GM12891 (cell line): ENCODE results near the gene LGI1.

Source experiments
- DNase-seq: peaks from one replicate; pipeline ENCODE4 v3.0.0; 2011; ENCODE audit warnings: low spot score; ENCODE audit not compliant: insufficient read length
- FAIRE-seq: peaks from 2 replicates; lab custom pipeline; 2011; peaks lifted over from hg19 to GRCh38; lab: Jason Lieb, UNC
- PAX5 ChIP-seq: IDR thresholded peaks from 2 replicates; pipeline ENCODE4 v1.6.1; 2011; ENCODE audit warnings: low read length, moderate library complexity, mild to moderate bottlenecking; ENCODE audit not compliant: insufficient read depth, severe bottlenecking
- POLR2A ChIP-seq: IDR thresholded peaks from 2 replicates; pipeline ENCODE4 v1.6.1; 2011; ENCODE audit warnings: low read depth, low read length, control low read depth
- POLR2AphosphoS5 ChIP-seq: IDR thresholded peaks from 2 replicates; pipeline ENCODE4 v1.6.1; 2011; ENCODE audit warnings: low read depth, low read length, control low read depth
- POU2F2 ChIP-seq: IDR thresholded peaks from 2 replicates; pipeline ENCODE4 v1.6.1; 2011; ENCODE audit warnings: low read depth, mild to moderate bottlenecking, control low read depth, low read length, moderate library complexity
- SPI1 ChIP-seq: IDR thresholded peaks from 2 replicates; pipeline ENCODE4 v1.6.1; 2011; ENCODE audit warnings: low read depth, low read length, control low read depth
- TAF1 ChIP-seq: IDR thresholded peaks from 2 replicates; pipeline ENCODE4 v1.6.1; 2011; ENCODE audit warnings: low read depth, low read length, control low read depth

The LGI1 gene

DNA sequence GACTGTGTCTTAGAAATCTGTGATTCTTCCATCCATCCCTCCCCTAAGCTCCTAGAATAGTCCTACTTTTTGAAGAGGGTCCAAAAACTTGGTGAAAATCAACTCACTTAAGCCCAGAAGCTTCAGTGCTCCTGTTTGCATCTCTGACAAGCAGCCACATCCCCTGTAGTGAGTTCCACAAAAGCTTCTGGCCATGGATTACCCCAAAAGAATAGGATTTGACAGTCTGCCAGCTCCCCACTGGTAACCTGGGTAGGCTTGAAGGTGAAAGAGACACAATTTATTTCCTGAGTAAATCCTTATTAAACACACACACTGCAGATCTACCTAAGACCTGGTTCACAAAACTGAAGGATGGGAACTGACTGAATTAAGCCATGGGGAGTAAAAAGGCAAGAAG lies 46.5 kb downstream of the LGI1 start:
- FAIRE-seq (no peak), DNase-seq (no peak)
- TF ChIP-seq POLR2AphosphoS5, result no peak
- TF ChIP-seq SPI1, result no peak
- TF ChIP-seq PAX5, result no peak

DNA sequence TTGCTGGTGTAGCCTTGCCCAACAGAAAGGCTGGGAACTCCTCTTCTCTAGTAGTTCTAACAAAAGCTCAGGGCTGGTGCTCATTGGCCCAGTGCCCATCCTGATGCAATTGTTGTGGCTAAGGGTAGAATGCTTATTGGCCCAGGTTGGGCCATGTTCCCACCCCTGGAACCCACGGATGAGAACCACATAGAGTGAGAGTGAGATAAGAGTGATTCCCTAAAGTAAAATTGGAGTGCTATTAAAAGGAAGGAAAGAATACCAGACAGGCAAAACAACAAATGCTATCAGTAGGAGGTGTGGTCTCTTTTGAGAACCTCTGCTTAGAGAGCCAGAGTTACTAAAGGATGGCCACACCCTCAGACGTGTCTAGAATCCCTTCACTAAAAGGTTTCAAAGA lies 49.2 kb downstream of the LGI1 start:
- TF ChIP-seq POLR2AphosphoS5 (no peak), POLR2A (no peak), POU2F2 (no peak), SPI1 (no peak), PAX5 (no peak), TAF1 (no peak)
- DNase-seq, result no peak
- no peak for FAIRE-seq

DNA sequence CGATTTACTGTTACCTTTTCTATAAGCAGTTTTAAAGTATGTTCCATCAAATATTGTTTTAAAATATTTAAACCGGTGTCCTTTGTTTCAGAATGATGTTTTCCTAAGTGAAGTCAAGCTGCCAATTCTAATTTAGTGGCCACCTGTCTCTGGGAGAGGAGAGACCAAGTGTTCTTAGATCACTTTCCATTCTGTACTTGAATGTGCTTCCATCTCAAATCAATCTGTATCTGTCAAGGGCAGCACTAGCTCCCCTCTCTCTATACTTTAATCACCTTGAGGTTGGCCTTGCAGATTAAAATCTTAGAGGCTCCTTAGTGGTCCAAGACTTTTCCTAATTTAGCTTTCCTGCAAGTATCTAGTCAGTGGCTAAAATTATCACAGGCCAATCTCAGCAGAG lies 49.6 kb downstream of the LGI1 start:
- TF ChIP-seq SPI1 (no peak), POU2F2 (no peak), TAF1 (no peak), POLR2A (no peak), PAX5 (no peak)
- FAIRE-seq, result no peak
- DNase-seq, result no peak

DNA sequence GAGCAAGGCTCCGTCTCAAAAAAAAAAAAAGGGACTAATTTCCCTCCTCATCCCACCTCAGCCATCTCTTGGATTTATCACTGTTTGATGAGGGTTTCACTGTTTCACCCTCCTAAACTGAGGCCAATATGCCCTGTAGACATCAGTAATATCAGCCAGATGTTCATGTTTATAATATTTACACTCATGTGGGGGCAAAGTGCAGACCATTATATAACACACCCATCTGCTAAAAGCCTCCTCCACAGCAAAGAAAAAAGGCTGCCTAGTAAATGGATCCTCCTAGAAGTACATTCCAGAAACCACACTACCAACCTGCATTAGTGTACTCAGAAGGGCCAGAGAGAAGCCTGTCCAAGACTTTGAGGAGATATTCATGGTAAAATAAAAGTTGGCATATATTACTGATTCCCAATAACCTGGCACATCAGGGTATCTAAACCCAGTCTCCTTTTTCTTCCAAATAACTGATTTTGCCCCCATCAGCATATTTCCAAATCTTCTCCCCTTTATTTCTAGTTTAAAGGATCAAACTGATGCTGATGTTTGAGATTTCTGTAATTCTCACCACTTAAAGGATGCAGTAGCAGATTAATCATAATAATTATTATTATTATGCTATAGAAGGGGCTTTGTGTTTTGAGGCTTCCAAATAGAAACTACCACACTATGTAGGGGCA lies 55.1 kb downstream of the LGI1 start:
- FAIRE-seq, result no peak
- no peak for TF ChIP-seq POU2F2
- TF ChIP-seq TAF1, result no peak
- TF ChIP-seq SPI1, result no peak
- no peak for TF ChIP-seq POLR2A
- TF ChIP-seq PAX5, result no peak
- TF ChIP-seq POLR2AphosphoS5, result no peak

DNA sequence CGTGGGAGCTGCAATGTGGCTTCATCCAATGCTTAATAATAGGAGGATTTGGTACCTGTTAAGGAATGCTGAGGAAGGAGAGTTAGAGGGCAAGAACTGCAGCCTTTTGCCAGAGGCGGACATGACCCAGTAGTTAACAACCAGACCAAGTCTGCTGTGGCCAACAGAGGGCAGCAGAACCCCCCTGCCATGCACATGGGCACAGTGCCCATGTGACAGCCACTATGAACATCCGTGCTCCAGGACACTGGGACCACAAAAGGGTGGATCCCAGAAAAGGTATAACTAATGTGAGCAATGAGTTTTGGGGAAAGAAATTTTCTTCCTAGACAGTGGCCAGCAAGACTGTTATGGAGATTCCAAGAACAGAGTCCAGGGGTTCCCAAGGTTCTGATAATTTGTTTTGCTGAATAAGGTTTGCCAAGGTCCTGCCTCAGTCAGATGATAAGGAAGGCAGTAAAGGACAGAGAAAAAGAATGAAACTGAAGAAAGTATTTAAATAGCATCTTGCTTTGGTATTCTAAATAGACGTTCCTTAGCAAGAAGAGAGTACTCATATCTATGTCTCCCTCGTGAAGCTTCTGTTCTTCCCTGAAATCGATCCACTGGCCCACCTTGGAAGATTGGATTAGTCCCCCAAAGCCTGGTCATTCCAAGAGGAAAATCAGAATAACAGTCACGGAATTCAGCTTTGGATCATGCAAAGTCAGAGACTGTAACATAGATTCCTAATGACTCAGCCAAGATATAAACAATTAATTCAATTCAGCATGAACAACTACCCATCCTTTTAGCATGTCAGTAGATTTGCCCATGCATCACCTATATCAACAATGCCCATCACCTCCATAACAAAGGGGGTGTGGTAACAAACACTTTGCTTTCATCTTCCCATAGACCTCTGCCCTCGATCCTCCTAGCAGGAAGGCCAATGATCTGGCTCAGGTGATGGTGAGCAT lies 56.0 kb downstream of the LGI1 start:
- DNase-seq, result no peak
- FAIRE-seq, result peak; percentile 91
- TF ChIP-seq POLR2A (no peak), POU2F2 (no peak), TAF1 (no peak), POLR2AphosphoS5 (no peak), PAX5 (no peak), SPI1 (no peak)

More for the DNA sequence above, 55.1 kb downstream of the LGI1 start:
- DNase-seq, result no peak

DNA sequence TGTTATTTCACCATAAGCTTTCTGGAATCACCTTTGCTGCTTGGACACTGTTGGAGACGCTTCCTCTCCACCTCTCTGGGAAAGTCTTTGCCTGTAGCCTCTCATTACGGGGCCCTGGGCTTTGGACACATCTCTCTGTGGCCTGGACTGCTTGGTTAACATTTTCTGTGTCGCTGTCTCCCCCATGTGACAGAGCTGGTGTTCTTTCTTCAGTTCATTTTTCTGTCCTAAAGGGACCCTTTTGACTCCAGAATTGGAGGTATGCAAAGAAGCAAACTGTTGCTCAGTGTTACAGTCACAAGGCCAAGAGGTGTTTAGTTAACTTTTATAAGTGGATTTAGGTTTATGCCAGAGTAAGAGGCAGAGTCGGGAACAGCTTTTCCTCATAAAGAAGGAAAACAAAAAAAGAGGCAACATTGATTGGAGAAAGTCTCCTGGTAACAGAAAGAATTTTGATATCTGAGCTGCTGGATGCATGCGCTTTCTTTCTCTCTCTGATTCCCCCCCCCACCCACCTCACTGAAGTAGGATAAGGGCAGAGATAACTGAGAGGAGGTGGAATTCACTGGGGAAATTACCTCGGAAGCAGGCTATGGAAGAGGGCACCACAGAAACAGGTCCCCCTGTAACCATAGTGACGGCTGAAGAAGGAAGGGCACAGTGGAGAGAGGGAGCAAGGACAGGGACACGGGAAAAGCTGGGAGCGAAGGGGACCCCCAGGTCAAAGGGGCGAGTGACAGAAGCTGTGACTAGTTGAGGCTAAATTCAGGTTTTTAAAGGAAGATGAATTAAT lies 57.8 kb downstream of the LGI1 start:
- TF ChIP-seq SPI1 (no peak), POLR2AphosphoS5 (no peak), TAF1 (no peak), POU2F2 (no peak), PAX5 (no peak), POLR2A (no peak)
- DNase-seq (no peak), FAIRE-seq (peak; percentile 13)

DNA sequence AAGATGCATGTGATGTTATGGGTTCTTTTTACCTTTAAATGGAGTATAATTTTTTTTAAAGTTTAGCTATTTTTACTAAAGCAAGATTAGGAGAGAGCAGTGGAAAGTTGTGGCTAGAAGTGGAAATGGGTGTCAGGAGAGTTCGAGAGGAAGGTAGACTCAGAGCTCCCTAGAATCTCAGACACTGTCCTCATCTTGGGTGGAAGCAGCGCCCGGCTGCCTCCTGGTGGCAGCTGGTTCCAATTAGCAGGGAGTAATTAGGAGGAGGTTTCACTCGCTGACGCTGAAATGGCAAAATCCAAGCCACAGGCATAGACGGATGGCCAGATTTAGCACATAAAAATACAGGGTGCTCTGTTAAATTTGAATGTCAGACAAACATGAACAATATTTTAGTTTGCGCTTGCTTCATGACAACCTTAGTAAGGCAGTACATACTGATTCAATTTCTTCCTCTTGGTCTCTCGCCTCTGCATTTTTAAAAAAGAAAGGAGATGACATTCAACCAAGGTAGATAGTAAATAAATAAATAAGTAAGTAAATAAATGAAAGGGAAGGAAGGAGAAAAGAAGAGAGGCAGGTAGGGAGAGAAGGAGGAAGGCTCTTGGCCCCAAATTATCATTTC lies 58.5 kb downstream of the LGI1 start:
- DNase-seq, result peak; percentile 10
- peak; percentile 61 for FAIRE-seq
- TF ChIP-seq TAF1, result no peak
- no peak for TF ChIP-seq SPI1
- TF ChIP-seq POLR2A, result no peak
- no peak for TF ChIP-seq POLR2AphosphoS5
- no peak for TF ChIP-seq PAX5
- TF ChIP-seq POU2F2, result no peak

DNA sequence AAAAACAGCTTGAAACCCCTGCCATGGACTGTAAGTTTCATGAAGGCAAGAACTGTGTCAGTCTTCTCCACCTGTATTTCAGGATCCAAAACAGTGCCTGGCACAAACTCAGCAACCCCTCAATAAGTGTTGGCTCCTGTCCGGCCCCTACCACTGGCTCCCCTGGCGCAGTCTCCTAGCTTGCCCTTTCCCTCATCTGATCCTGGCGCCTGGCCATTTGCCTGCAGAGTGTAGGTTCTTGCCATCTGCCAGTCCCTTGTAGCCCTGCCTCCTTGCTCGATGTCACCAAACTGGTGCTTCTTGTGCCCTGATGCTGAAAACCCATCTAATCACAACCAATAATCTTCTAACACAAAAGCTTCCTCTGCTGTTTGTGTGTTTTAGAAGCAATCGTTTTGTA lies 60.4 kb downstream of the LGI1 start:
- no peak for FAIRE-seq
- TF ChIP-seq POLR2A (no peak), SPI1 (no peak)
- no peak for DNase-seq

DNA sequence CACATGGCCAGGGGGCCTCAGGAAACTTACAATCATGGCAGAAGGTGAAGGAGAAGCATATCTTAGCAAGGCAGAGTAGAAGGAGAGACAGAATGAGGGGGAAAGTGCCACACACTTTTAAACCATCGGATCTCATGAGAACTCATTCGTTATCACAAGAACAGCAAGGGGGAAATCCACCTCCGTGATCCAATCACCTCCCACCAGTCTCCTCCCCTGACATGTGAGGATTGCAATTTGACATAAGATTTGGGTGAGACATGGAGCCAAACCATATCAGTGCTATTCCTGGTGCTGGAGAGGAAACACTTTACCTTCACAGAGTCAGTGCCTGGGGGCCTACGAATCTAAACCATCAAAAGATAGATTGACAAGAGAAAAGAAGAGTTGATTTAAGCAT lies 61.8 kb downstream of the LGI1 start:
- FAIRE-seq, result no peak
- TF ChIP-seq POU2F2, result no peak
- TF ChIP-seq PAX5, result no peak
- no peak for TF ChIP-seq TAF1
- no peak for TF ChIP-seq SPI1
- TF ChIP-seq POLR2A, result no peak
- TF ChIP-seq POLR2AphosphoS5, result no peak
- DNase-seq, result no peak
